Adrenal gland (tissue), 12 donors: Measurements from ENCODE around the gene PACSIN2. TPM values are rescaled to one million over a fixed set of nuclear protein-coding genes. Genes with fewer than 3 reads are reported as not detected.
A peak's percentile ranks its signal among the peaks of the same experiment; 100 is the strongest.

Experiments used
- DNase-seq, 7 donors: peaks; one replicate each; pipeline ENCODE4 v3.0.0-alpha.2; 2019 to 2020
- H3K27ac ChIP-seq, 5 donors: fragments of 200-600 bp; sonication (generic) in 4 of 5; 1 replicate in 3 of 5; 2 replicates in 2 of 5; pipeline versions ENCODE4 v1.5.1 to v1.8.0; 2016 to 2020; ENCODE audit warnings: mild to moderate bottlenecking in 1 of 5
- H3K27me3 ChIP-seq: fragments of 200-600 bp; 2 replicates; pipeline ENCODE4 v1.8.0; 2021
- H3K36me3 ChIP-seq, 2 donors: fragments of 200-600 bp; replicated peaks in 1 of 2; 1 replicate in 1 of 2; 2 replicates in 1 of 2; pipeline versions ENCODE4 v1.5.1 to v1.8.0; 2018 to 2022
- H3K4me1 ChIP-seq, 2 donors: fragments of 200-600 bp; replicated peaks in 1 of 2; 1 replicate in 1 of 2; 2 replicates in 1 of 2; pipeline versions ENCODE4 v1.5.1 to v1.8.0; 2018 to 2021
- H3K4me3 ChIP-seq, 4 donors: fragments of 200-600 bp; sonication (generic) in 3 of 4; one replicate each; pipeline ENCODE4 v1.5.1; 2016 to 2018
- H3K9me3 ChIP-seq, 3 donors: fragments of 200-600 bp; sonication (generic) in 1 of 3; replicated peaks in 1 of 3; 1 replicate in 2 of 3; 2 replicates in 1 of 3; pipeline versions ENCODE4 v1.5.1 to v1.8.0; 2016 to 2021
- POLR2A ChIP-seq, 2 donors: fragments of 450-650 bp; IDR thresholded peaks; one replicate each; pipeline ENCODE4 v1.6.1; 2017; ENCODE audit warnings: antibody characterized with exemption in 2 of 2, mild to moderate bottlenecking in 2 of 2, moderate library complexity in 1 of 2
- WGBS, 4 donors: extraction: QIAGEN DNeasy Blood & Tissue Kit in 2 of 4; methylation state at CpG; one replicate each; pipeline versions ENCODE4 v1.1.5 to v1.1.7; 2013 to 2017; 5-methylcytosine and 5-hydroxymethylcytosine counted together
- intact Hi-C, 2 donors: fragments of 100-400 bp; cut with DNase I; formaldehyde crosslinking; loops; one replicate each; pipeline versions ENCODE4 v1.14.1 to v1.15.0; 2022 to 2023
- polyA plus RNA-seq, 3 donors: library from polyadenylated mRNA; stranded (reverse); fragments of 200-250 nt in 2 of 3; fragments of 350-450 nt in 1 of 3; fragmentation: Illumina TruSeq in 1 of 3; extraction: RNeasy Lipid Tissue Mini Kit (QIAGEN cat#74804) in 1 of 3; gene quantifications; one replicate each; pipeline ENCODE4 v1.2.3, GENCODE V29; 2013 to 2014
- total RNA-seq, 9 donors: library from RNA; depleted of rRNA in 4 of 9; stranded (reverse); fragments of >200 nt in 4 of 9; fragments of 120-200 nt in 1 of 9; fragmentation: NEBNext Ultra II Directional in 1 of 9; extraction: Animal tissue kit (Norgen Biotek cat#: 25700) in 1 of 9; gene quantifications; one replicate each; pipeline versions ENCODE4 v1.1.0 to v1.2.4, GENCODE V29; 2013 to 2023
- TF ChIP-seq, protein P1 (sequence below), 6 experiments: fragments of 450-650 bp in 4 of 6; fragments of 200-600 bp in 2 of 6; sonication (generic) in 1 of 6; IDR thresholded peaks; 1 replicate in 5 of 6; 2 replicates in 1 of 6; pipeline versions ENCODE4 v1.5.1 to v1.8.0; 2016 to 2021; ENCODE audit warnings: antibody characterized with exemption in 6 of 6, mild to moderate bottlenecking in 2 of 6, moderate library complexity in 1 of 6
- donor health status: healthy with polysubstance abuse.
- donor health status: Bipolar disorder and iron deficiency.
- donor health status: DM: yes; HTN: yes; CAD: no.
- donor health status: DM: no; HTN: no; CAD: no.
- donor health status: DM: no; HTN: no; CAD: no.
- donor health status: DM: yes; HTN: yes; CAD: no.

PACSIN2 gene
- total and polyA plus RNA-seq, 12 donors = 29.8 to 186 (median 115) TPM

DNA sequence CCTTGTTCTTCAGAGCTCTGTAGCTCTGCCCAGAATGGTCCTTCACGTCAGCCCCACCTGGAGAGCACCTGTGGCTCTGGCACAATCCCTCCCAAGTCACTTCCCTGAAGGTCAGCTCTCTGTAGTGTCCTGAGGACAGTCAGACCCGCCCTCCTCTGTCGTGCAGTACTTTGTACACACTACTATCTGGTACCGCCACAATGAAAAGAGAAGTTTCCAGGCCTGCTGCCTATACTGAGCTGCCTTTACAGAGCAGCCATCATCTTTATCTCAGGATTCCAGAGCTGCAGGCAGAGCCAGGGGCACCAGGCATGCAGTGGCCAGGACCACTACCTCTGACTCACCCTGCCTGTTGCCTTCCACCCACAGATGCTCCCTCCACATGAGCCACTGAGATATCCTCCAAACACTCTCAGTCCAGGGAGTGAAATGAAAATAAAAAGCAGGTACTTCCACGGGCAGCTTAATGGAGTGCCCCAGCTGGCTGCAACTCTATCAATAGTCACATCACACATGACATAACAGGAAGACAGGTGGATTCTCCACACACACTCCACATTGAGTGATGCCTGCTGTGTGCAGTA lies 7.3 kb downstream of the PACSIN2 start:
- peak in 4 of 7 donors; percentile 49 to 62 (median 55) for DNase-seq
- Histone ChIP-seq H3K4me3 (no peak overlapping the region), H3K27me3 (no peaks in the 10 kb centered on the region), H3K27ac (peak overlapping the region in 4 of 5 donors; percentile 19 to 83 (median 51)), H3K9me3 (no peaks in the 10 kb centered on the region), H3K4me1 (peaks cover 54 to 85% of the 10 kb centered on the region in 2 donors), H3K36me3 (no peaks in the 10 kb centered on the region)
- intact Hi-C loops = no loop called here
- WGBS, 4 donors = 58 to 63% (median 60%) methylated on average over 5 of the region's 5 CpGs
- TF ChIP-seq, protein P1, sequence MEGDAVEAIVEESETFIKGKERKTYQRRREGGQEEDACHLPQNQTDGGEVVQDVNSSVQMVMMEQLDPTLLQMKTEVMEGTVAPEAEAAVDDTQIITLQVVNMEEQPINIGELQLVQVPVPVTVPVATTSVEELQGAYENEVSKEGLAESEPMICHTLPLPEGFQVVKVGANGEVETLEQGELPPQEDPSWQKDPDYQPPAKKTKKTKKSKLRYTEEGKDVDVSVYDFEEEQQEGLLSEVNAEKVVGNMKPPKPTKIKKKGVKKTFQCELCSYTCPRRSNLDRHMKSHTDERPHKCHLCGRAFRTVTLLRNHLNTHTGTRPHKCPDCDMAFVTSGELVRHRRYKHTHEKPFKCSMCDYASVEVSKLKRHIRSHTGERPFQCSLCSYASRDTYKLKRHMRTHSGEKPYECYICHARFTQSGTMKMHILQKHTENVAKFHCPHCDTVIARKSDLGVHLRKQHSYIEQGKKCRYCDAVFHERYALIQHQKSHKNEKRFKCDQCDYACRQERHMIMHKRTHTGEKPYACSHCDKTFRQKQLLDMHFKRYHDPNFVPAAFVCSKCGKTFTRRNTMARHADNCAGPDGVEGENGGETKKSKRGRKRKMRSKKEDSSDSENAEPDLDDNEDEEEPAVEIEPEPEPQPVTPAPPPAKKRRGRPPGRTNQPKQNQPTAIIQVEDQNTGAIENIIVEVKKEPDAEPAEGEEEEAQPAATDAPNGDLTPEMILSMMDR (IDR thresholded peaks at IDR 0.05) = no peak
- no peak for TF ChIP-seq POLR2A (IDR thresholded peaks at IDR 0.05)

DNA sequence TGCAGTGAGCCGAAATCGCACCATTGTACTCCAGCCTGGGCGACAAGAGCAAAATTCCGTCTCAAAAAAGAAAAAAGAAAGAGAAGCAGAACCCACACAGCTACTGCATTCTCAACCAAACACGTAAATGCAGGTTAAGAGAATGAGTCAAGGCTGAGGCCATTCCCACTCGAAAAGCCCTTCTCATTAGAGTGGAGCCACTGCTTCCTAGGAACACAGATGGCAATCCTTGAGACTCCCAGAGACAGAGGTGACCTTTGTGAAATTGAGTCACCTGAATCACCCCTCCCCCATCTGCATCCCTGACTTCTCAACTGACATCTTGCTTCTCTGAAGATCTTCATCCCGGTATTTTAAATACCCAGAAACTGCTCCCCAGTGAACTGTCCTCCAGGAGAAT lies 8.2 kb downstream of the PACSIN2 start:
- Histone ChIP-seq H3K27me3 (no peaks in the 10 kb centered on the region), H3K9me3 (no peaks in the 10 kb centered on the region), H3K4me3 (no peak overlapping the region), H3K36me3 (no peaks in the 10 kb centered on the region), H3K27ac (peak overlapping the region in 3 of 5 donors; percentile 45 to 83 (median 79)), H3K4me1 (peaks cover 61 to 87% of the 10 kb centered on the region in 2 donors)
- TF ChIP-seq, protein P1 (IDR thresholded peaks at IDR 0.05) = no peak
- no peak for TF ChIP-seq POLR2A (IDR thresholded peaks at IDR 0.05)
- intact Hi-C loops = no loop called here
- 69 to 79% (median 71%) methylated on average over 7 of the region's 7 CpGs for WGBS, 4 donors
- no peak for DNase-seq

DNA sequence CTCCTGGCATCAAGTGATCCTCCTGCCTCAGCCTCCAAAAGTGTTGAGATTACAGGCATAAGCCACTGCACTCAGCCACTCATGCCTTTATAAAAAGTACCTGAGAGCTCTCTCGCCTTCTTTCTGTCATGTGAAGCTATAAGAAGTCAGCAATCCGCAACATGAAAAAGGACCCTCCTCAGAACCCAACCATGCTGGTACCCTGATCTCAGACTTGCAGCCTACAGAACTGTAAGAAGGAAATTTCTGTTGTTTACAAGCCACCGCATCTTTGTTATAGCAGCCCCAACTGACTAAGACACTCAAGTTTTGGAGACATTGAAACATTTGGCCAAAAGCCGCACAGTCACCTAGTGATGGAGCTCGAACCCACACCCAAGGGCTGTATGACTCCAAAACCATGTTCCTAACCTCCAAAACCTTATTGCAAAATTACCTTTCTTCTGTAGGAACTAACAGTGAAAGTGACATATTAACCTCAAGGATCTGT lies 8.9 kb downstream of the PACSIN2 start:
- no peak for TF ChIP-seq POLR2A (IDR thresholded peaks at IDR 0.05)
- TF ChIP-seq, protein P1 (IDR thresholded peaks at IDR 0.05) = no peak
- intact Hi-C loops = no loop called here
- Histone ChIP-seq H3K4me1 (peaks cover 65 to 87% of the 10 kb centered on the region in 2 donors), H3K9me3 (no peaks in the 10 kb centered on the region), H3K4me3 (no peak overlapping the region), H3K36me3 (no peaks in the 10 kb centered on the region), H3K27ac (peak overlapping the region in 3 of 5 donors; percentile 45 to 83 (median 79)), H3K27me3 (no peaks in the 10 kb centered on the region)
- no peak for DNase-seq
- 97 to 100% (median 98%) methylated on average over 5 of the region's 5 CpGs for WGBS, 4 donors

DNA sequence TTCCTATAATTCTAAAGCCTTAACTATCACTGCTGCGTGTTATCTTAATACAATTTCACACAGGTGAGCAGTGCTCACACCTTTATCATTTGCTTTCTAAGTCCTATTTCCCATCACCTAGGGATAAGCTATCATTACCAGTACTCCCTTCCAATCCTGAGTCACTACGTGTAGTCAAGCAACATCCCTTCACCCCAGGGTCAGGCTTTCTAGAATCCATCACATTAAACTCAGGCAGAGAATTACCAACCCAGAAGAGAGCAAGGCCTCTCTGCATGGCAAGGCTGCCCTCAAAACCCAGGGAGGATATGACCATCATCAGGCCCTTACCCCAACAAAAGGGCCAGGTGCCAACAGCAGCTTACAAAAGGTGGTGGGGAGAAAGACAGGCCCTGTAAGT lies 9.8 kb downstream of the PACSIN2 start:
- DNase-seq = no peak
- TF ChIP-seq, protein P1 (IDR thresholded peaks at IDR 0.05) = no peak
- no peak for TF ChIP-seq POLR2A (IDR thresholded peaks at IDR 0.05)
- Histone ChIP-seq H3K9me3 (no peaks in the 10 kb centered on the region), H3K4me3 (no peak overlapping the region), H3K27me3 (no peaks in the 10 kb centered on the region), H3K27ac (peak overlapping the region in 3 of 5 donors; percentile 68 to 83 (median 79)), H3K36me3 (no peaks in the 10 kb centered on the region), H3K4me1 (peaks cover 72 to 87% of the 10 kb centered on the region in 2 donors)
- intact Hi-C loops = no loop called here
- 54 to 70% (median 57%) methylated on average over 2 of the region's 2 CpGs for WGBS, 4 donors
